IMR-90 (cell line): Measurements from ENCODE around the gene SRRM3. TPM values are rescaled to one million over a fixed set of nuclear protein-coding genes. Genes with fewer than 3 reads are reported as not detected.

Experiments used
- ATAC-seq: fragments of 200-7000 bp; cut with Tn5 transposase; 2 replicates; pipeline ENCODE4 v1.9.1; 2020; ENCODE audit warnings: low read depth, mild to moderate bottlenecking, moderate library complexity
- BruUV-seq: library from RNA; stranded (reverse); fragments of 400-500 nt; replicated peaks from 2 replicates; lab custom pipeline; 2021; lab: Mats Ljungman, UMichigan
- CTCF ChIA-PET: fragments of 300-600 bp; formaldehyde crosslinking; extraction: SDS; loops from one replicate; lab custom pipeline; 2021; ENCODE audit warnings: antibody characterized with exemption; lab: Yijun Ruan, JAX
- POLR2A ChIA-PET: fragments of 300-600 bp; sonication (Branson Sonifier 250); formaldehyde crosslinking; loops from one replicate; lab custom pipeline; 2022; ENCODE audit warnings: antibody characterized with exemption; ENCODE audit not compliant: unreplicated experiment; lab: Charles Lee
- DNase-seq: peaks from one replicate; pipeline ENCODE4 v3.0.0; 2013
- H2AFZ ChIP-seq: replicated peaks from 2 replicates; pipeline ENCODE3; 2013; ENCODE audit warnings: low read length, mild to moderate bottlenecking; ENCODE audit not compliant: poor library complexity
- H2AK5ac ChIP-seq: 2 replicates; pipeline ENCODE4 v1.6.1; 2013; ENCODE audit warnings: low read depth, low read length, inconsistent platforms
- H2AK9ac ChIP-seq: replicated peaks from 2 replicates; pipeline ENCODE3; 2013; ENCODE audit warnings: mild to moderate bottlenecking, low read depth, low read length, moderate library complexity; ENCODE audit not compliant: poor library complexity
- H2BK120ac ChIP-seq: 2 replicates; pipeline ENCODE4 v1.6.1; 2013; ENCODE audit warnings: low read depth, low read length, inconsistent platforms
- H2BK15ac ChIP-seq: 3 replicates; pipeline ENCODE4 v1.6.1; 2013; ENCODE audit warnings: low read depth, low read length, inconsistent platforms
- H2BK20ac ChIP-seq: 2 replicates; pipeline ENCODE4 v1.6.1; 2013; ENCODE audit warnings: low read depth, mild to moderate bottlenecking, inconsistent platforms, low read length, moderate library complexity
- H2BK5ac ChIP-seq: 2 replicates; pipeline ENCODE4 v1.6.1; 2013; ENCODE audit warnings: mild to moderate bottlenecking, low read depth, low read length, inconsistent platforms; ENCODE audit not compliant: poor library complexity, severe bottlenecking
- H3K14ac ChIP-seq: replicated peaks from 2 replicates; pipeline ENCODE4 v1.6.1; 2013; ENCODE audit warnings: low read depth, low read length, inconsistent platforms
- H3K18ac ChIP-seq: 2 replicates; pipeline ENCODE4 v1.6.1; 2013; ENCODE audit warnings: low read depth, low read length, control low read depth
- H3K23ac ChIP-seq: 2 replicates; pipeline ENCODE4 v1.6.1; 2013; ENCODE audit warnings: low read depth, low read length, inconsistent platforms
- H3K27ac ChIP-seq: 2 replicates; pipeline ENCODE4 v1.5.1; 2013; ENCODE audit warnings: mild to moderate bottlenecking, control low read depth, low read length; ENCODE audit not compliant: insufficient read depth
- H3K27me3 ChIP-seq: 2 replicates; pipeline ENCODE4 v1.6.1; 2013; ENCODE audit warnings: low read length; ENCODE audit not compliant: control insufficient read depth, insufficient read depth
- H3K36me3 ChIP-seq: 2 replicates; pipeline ENCODE4 v1.6.1; 2013; ENCODE audit warnings: low read length, mixed read lengths; ENCODE audit not compliant: control insufficient read depth, insufficient read depth
- H3K4ac ChIP-seq: 2 replicates; pipeline ENCODE4 v1.6.1; 2013; ENCODE audit warnings: low read depth, low read length, inconsistent platforms
- H3K4me1 ChIP-seq: 2 replicates; pipeline ENCODE4 v1.6.1; 2013; ENCODE audit warnings: low read length, mixed read lengths; ENCODE audit not compliant: control insufficient read depth, insufficient read depth
- H3K4me2 ChIP-seq: 2 replicates; pipeline ENCODE4 v1.6.1; 2013; ENCODE audit warnings: low read depth, mild to moderate bottlenecking, control low read depth, low read length, moderate library complexity
- H3K4me3 ChIP-seq: 2 replicates; pipeline ENCODE4 v1.5.1; 2013; ENCODE audit warnings: low read depth, mild to moderate bottlenecking, control low read depth, low read length, moderate library complexity; ENCODE audit not compliant: insufficient read depth
- H3K56ac ChIP-seq: 2 replicates; pipeline ENCODE4 v1.6.1; 2013; ENCODE audit warnings: low read length, inconsistent platforms; ENCODE audit not compliant: insufficient read depth; ENCODE audit errors: extremely low read depth
- H3K79me1 ChIP-seq, 2 experiments: 2 replicates each; pipeline ENCODE4 v1.6.1; 2013; ENCODE audit warnings: low read length in 2 of 2, inconsistent platforms in 1 of 2, low read depth in 1 of 2
- H3K9ac ChIP-seq: 2 replicates; pipeline ENCODE4 v1.6.1; 2013; ENCODE audit warnings: low read depth, low read length, control low read depth
- H3K9me1 ChIP-seq: 2 replicates; pipeline ENCODE4 v1.6.1; 2013; ENCODE audit warnings: low read length, inconsistent platforms; ENCODE audit not compliant: insufficient read depth
- H3K9me3 ChIP-seq: 2 replicates; pipeline ENCODE4 v1.6.1; 2013; ENCODE audit warnings: low read length; ENCODE audit not compliant: control insufficient read depth, insufficient read depth
- H4K20me1 ChIP-seq: 2 replicates; pipeline ENCODE4 v1.6.1; 2013; ENCODE audit warnings: low read length, inconsistent platforms; ENCODE audit not compliant: insufficient read depth
- H4K5ac ChIP-seq: 2 replicates; pipeline ENCODE4 v1.6.1; 2013; ENCODE audit warnings: mild to moderate bottlenecking, low read depth, low read length, control low read depth
- H4K8ac ChIP-seq, 2 experiments: 2 replicates each; pipeline ENCODE4 v1.6.1; 2013; ENCODE audit warnings: low read depth in 2 of 2, low read length in 2 of 2, control low read depth in 1 of 2, inconsistent platforms in 1 of 2
- H4K91ac ChIP-seq: 2 replicates; pipeline ENCODE4 v1.6.1; 2013; ENCODE audit warnings: low read depth, low read length, inconsistent platforms; ENCODE audit not compliant: insufficient read depth
- BHLHE40 ChIP-seq: fragments of 150-350 bp; IDR thresholded peaks from 2 replicates; pipeline ENCODE4 v1.6.1; 2016; ENCODE audit warnings: mild to moderate bottlenecking, low read depth, low read length
- CEBPB ChIP-seq: IDR thresholded peaks from 2 replicates; pipeline ENCODE4 v1.6.1; 2012; ENCODE audit warnings: low read depth, low read length, improper control_type of control experiment
- CTCF ChIP-seq: conservative IDR thresholded peaks from 2 replicates; pipeline ENCODE4 v1.5.1; 2012; ENCODE audit warnings: mild to moderate bottlenecking, low read depth, low read length, improper control_type of control experiment
- ELK1 ChIP-seq: fragments of 150-350 bp; IDR thresholded peaks from 2 replicates; pipeline ENCODE4 v1.6.1; 2016; ENCODE audit warnings: low read depth, mild to moderate bottlenecking, low read length, moderate library complexity, borderline replicate concordance
- FOS ChIP-seq: fragments of 150-350 bp; IDR thresholded peaks from 2 replicates; pipeline ENCODE4 v1.6.1; 2016; ENCODE audit warnings: low read depth, low read length
- MAZ ChIP-seq: IDR thresholded peaks from 2 replicates; pipeline ENCODE4 v1.6.1; 2012; ENCODE audit warnings: low read depth, mild to moderate bottlenecking, low read length, improper control_type of control experiment, moderate library complexity, borderline replicate concordance
- MXI1 ChIP-seq: IDR thresholded peaks from 2 replicates; pipeline ENCODE4 v1.6.1; 2012; ENCODE audit warnings: low read depth, mild to moderate bottlenecking, low read length, moderate library complexity, borderline replicate concordance
- NFE2L2 ChIP-seq: fragments of 150-350 bp; IDR thresholded peaks from 2 replicates; pipeline ENCODE4 v1.6.1; 2016; ENCODE audit warnings: low read depth, mild to moderate bottlenecking, low read length
- POLR2A ChIP-seq: IDR thresholded peaks from 2 replicates; pipeline ENCODE4 v1.6.1; 2012; ENCODE audit warnings: mild to moderate bottlenecking, low read depth, low read length
- RAD21 ChIP-seq: IDR thresholded peaks from 2 replicates; pipeline ENCODE4 v1.6.1; 2012; ENCODE audit warnings: low read length, improper control_type of control experiment
- RCOR1 ChIP-seq: IDR thresholded peaks from 2 replicates; pipeline ENCODE4 v1.6.1; 2012; ENCODE audit warnings: mild to moderate bottlenecking, low read length, improper control_type of control experiment; ENCODE audit not compliant: insufficient replicate concordance
- RFX5 ChIP-seq: IDR thresholded peaks from 2 replicates; pipeline ENCODE4 v1.8.0; 2012; ENCODE audit warnings: low read depth, mild to moderate bottlenecking, low read length, moderate library complexity
- USF2 ChIP-seq: fragments of 150-350 bp; IDR thresholded peaks from 2 replicates; pipeline ENCODE4 v1.6.1; 2017; ENCODE audit warnings: mild to moderate bottlenecking, antibody characterized with exemption, low read length, low read depth
- WGBS, 2 experiments: methylation state at CpG; one replicate each; pipeline versions ENCODE4 v1.1.5 to v1.1.7; 2013; ENCODE audit warnings: missing lambda C conversion rate in 2 of 2; ENCODE audit not compliant: insufficient read length in 1 of 2; ENCODE audit errors: extremely low coverage in 2 of 2; 5-methylcytosine and 5-hydroxymethylcytosine counted together
- dilution Hi-C: fragments of 300-500 bp; cut with HindIII; formaldehyde crosslinking; loops from one replicate; pipeline ENCODE4 v1.14.3; 2018; ENCODE audit warnings: low sequenced_read_pairs; ENCODE audit not compliant: unreplicated experiment
- in situ Hi-C: fragments of 300-500 bp; cut with MboI; formaldehyde crosslinking; loops from 3 replicates; pipeline ENCODE4 v1.14.3; 2019; ENCODE audit warnings: low sequenced_read_pairs, inconsistent platforms, mixed read lengths
- intact Hi-C: fragments of 100-400 bp; cut with micrococcal nuclease; formaldehyde crosslinking; loops from 2 replicates; pipeline ENCODE4 v1.10.0; 2022
- polyA plus RNA-seq, 3 experiments: library from polyadenylated mRNA; depleted of rRNA; stranded (reverse); fragments of >200 nt; gene quantifications; 2 replicates each; pipeline ENCODE4 v1.2.3, GENCODE V29; 2012; ENCODE audit warnings: low replicate concordance in 1 of 3
- total RNA-seq: library from RNA; depleted of rRNA; stranded (reverse); fragments of >200 nt; gene quantifications from 2 replicates; pipeline ENCODE4 v1.2.3, GENCODE V29; 2012

The SRRM3 gene
- total and polyA plus RNA-seq, 2 of the 4 experiments (the other 2 are of a cell fraction) = 0.18 to 2.5 TPM

DNA sequence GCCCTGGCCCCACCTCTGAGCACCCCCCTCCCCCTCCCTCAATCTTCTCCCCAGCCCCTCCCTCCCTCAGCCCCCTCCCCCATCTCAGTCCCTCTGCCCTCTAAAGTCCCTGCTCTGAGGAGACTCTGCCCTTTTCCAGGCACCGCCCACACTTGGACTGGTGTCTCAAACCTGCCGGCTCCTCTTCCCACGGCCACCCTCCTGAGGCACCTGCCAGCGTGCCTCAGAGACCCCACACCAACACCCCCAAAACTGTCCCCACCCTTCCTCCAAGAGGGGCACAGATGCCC lies 66.1 kb downstream of the SRRM3 start:
- intact Hi-C loops = loop anchor here (2.0 kb wide), 1 partner anchor 51 kb away; no protein-coding TSS in a partner anchor
- CTCF ChIA-PET = interaction anchor here (0.6 kb wide), 1 partner anchor 47 kb away, joined by 6 read pairs; no protein-coding TSS in a partner anchor
- dilution Hi-C loops = no loop called here

More for the DNA sequence above, 66.1 kb downstream of the SRRM3 start:
- no peak overlapping the region for H2BK15ac ChIP-seq
- H3K4me1 ChIP-seq = no peaks in the 10 kb centered on the region
- ATAC-seq (no peak), DNase-seq (no peak)
- no peak for TF ChIP-seq USF2
- TF ChIP-seq RAD21 = no peak
- no peak for TF ChIP-seq CTCF
- no peak for TF ChIP-seq BHLHE40
- TF ChIP-seq FOS = no peak
- no peak for TF ChIP-seq ELK1
- TF ChIP-seq POLR2A = no peak
- TF ChIP-seq CEBPB = no peak
- TF ChIP-seq MAZ = no peak
- no peak for TF ChIP-seq RCOR1
- no peak for TF ChIP-seq MXI1
- TF ChIP-seq RFX5 = no peak
- no peak for TF ChIP-seq NFE2L2
- H2AK9ac ChIP-seq = no peak overlapping the region
- H3K23ac ChIP-seq = no peak overlapping the region
- no peak overlapping the region for H3K14ac ChIP-seq
- H4K20me1 ChIP-seq = no peaks in the 10 kb centered on the region
- no peak overlapping the region for H2AFZ ChIP-seq
- no peaks in the 10 kb centered on the region for H3K9me1 ChIP-seq
- in situ Hi-C loops = no loop called here
- no peak overlapping the region for H3K9ac ChIP-seq
- no peak overlapping the region for H4K5ac ChIP-seq
- no peak overlapping the region for H4K91ac ChIP-seq
- 33% methylated on average over 1 of the region's 4 CpGs; no CpG with 5 or more reads in 1 of the 2 experiments for WGBS, 2 experiments
- no peak overlapping the region for H3K4me2 ChIP-seq
- H2AK5ac ChIP-seq = no peak overlapping the region
- POLR2A ChIA-PET = no interaction called here
- BruUV-seq = no TSS peak
- no peak overlapping the region for H3K4ac ChIP-seq
- H2BK5ac ChIP-seq = no peak overlapping the region
- no peak overlapping the region for H3K27ac ChIP-seq
- no peaks in the 10 kb centered on the region for H3K36me3 ChIP-seq
- H3K56ac ChIP-seq = no peak overlapping the region
- H3K27me3 ChIP-seq = peaks cover 50% of the 10 kb centered on the region
- H3K18ac ChIP-seq = no peak overlapping the region
- no peaks in the 10 kb centered on the region for H3K9me3 ChIP-seq
- no peak overlapping the region for H3K4me3 ChIP-seq
- no peak overlapping the region for H2BK120ac ChIP-seq
- no peak overlapping the region for H4K8ac ChIP-seq
- no peak overlapping the region for H2BK20ac ChIP-seq
- H3K79me1 ChIP-seq = no peaks in the 10 kb centered on the region
